ENCODE measurements around the gene SMARCD3. TPM values are rescaled to one million over a fixed set of nuclear protein-coding genes. Genes with fewer than 3 reads are reported as not detected.

Gene SMARCD3
- total and polyA plus RNA-seq, 2 of the 13 experiments (the other 11 are each of a cell fraction or from before 2014, with no cell fraction given): 0.20 to 0.62 TPM

DNA sequence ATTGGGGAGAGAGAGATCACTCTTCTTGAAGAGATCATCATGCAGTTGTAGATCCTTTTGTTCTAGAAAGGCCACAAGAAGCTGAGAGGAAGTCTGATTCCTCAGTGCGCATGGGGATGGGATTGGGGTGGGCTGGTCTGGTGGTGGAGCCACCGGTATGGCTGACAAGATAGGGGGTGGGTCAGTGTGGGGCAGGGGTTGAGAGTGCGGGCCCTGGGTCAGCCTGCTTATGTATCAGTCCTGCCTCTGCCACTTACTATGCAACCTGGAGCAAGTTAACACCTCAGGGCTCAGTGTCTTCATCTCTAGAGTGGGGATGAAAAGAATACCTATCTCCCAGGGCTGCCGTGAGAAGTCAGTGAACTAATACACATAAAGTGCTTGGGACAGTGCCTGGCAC, 8.0 kb downstream of the SMARCD3 start:
- no peak overlapping the region for H3K9ac ChIP-seq (ENCODE audit: insufficient read depth, low read depth, low read length)
- in situ Hi-C loops (cut with HindIII; ENCODE audit: extremely low pct_ligation_motif_present, low pct_unique_long_range_greater_than_20kb): no loop called here
- peaks cover 2% of the 10 kb centered on the region; the same call in 1 of the 2 replicates for H4K20me1 ChIP-seq (ENCODE audit: insufficient read depth, low read length)
- no peak for TF ChIP-seq MEIS2 (CRISPR knock-in tag; IDR thresholded peaks at IDR 0.05)
- no peak for TF ChIP-seq ZNF33B (CRISPR knock-in tag; IDR thresholded peaks at IDR 0.05)
- TF ChIP-seq ZNF788 (CRISPR knock-in tag; IDR thresholded peaks at IDR 0.05; ENCODE audit: borderline replicate concordance): no peak
- TF ChIP-seq, protein P1, sequence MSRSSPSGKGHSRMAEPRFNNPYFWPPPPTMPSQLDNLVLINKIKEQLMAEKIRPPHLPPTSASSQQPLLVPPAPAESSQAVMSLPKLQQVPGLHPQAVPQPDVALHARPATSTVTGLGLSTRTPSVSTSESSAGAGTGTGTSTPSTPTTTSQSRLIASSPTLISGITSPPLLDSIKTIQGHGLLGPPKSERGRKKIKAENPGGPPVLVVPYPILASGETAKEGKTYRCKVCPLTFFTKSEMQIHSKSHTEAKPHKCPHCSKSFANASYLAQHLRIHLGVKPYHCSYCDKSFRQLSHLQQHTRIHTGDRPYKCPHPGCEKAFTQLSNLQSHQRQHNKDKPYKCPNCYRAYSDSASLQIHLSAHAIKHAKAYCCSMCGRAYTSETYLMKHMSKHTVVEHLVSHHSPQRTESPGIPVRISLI (CRISPR knock-in tag; IDR thresholded peaks at IDR 0.05; ENCODE audit: borderline replicate concordance): no peak
- TF ChIP-seq LCORL (IDR thresholded peaks at IDR 0.05): no peak
- TF ChIP-seq LCORL (CRISPR knock-in tag; IDR thresholded peaks at IDR 0.05): no peak
- TF ChIP-seq ZNF768 (CRISPR knock-in tag; IDR thresholded peaks at IDR 0.05): no peak
- TF ChIP-seq ZNF883 (CRISPR knock-in tag; IDR thresholded peaks at IDR 0.05; ENCODE audit: not compliant biosample characterization): no peak
- TF ChIP-seq BCL6 (CRISPR knock-in tag; IDR thresholded peaks at IDR 0.05): no peak
- TF ChIP-seq, protein P2, sequence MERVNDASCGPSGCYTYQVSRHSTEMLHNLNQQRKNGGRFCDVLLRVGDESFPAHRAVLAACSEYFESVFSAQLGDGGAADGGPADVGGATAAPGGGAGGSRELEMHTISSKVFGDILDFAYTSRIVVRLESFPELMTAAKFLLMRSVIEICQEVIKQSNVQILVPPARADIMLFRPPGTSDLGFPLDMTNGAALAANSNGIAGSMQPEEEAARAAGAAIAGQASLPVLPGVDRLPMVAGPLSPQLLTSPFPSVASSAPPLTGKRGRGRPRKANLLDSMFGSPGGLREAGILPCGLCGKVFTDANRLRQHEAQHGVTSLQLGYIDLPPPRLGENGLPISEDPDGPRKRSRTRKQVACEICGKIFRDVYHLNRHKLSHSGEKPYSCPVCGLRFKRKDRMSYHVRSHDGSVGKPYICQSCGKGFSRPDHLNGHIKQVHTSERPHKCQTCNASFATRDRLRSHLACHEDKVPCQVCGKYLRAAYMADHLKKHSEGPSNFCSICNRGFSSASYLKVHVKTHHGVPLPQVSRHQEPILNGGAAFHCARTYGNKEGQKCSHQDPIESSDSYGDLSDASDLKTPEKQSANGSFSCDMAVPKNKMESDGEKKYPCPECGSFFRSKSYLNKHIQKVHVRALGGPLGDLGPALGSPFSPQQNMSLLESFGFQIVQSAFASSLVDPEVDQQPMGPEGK (CRISPR knock-in tag; IDR thresholded peaks at IDR 0.05): no peak
- TF ChIP-seq, protein P3, sequence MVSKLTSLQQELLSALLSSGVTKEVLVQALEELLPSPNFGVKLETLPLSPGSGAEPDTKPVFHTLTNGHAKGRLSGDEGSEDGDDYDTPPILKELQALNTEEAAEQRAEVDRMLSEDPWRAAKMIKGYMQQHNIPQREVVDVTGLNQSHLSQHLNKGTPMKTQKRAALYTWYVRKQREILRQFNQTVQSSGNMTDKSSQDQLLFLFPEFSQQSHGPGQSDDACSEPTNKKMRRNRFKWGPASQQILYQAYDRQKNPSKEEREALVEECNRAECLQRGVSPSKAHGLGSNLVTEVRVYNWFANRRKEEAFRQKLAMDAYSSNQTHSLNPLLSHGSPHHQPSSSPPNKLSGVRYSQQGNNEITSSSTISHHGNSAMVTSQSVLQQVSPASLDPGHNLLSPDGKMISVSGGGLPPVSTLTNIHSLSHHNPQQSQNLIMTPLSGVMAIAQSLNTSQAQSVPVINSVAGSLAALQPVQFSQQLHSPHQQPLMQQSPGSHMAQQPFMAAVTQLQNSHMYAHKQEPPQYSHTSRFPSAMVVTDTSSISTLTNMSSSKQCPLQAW (CRISPR knock-in tag; IDR thresholded peaks at IDR 0.05): no peak
- TF ChIP-seq, protein P4, sequence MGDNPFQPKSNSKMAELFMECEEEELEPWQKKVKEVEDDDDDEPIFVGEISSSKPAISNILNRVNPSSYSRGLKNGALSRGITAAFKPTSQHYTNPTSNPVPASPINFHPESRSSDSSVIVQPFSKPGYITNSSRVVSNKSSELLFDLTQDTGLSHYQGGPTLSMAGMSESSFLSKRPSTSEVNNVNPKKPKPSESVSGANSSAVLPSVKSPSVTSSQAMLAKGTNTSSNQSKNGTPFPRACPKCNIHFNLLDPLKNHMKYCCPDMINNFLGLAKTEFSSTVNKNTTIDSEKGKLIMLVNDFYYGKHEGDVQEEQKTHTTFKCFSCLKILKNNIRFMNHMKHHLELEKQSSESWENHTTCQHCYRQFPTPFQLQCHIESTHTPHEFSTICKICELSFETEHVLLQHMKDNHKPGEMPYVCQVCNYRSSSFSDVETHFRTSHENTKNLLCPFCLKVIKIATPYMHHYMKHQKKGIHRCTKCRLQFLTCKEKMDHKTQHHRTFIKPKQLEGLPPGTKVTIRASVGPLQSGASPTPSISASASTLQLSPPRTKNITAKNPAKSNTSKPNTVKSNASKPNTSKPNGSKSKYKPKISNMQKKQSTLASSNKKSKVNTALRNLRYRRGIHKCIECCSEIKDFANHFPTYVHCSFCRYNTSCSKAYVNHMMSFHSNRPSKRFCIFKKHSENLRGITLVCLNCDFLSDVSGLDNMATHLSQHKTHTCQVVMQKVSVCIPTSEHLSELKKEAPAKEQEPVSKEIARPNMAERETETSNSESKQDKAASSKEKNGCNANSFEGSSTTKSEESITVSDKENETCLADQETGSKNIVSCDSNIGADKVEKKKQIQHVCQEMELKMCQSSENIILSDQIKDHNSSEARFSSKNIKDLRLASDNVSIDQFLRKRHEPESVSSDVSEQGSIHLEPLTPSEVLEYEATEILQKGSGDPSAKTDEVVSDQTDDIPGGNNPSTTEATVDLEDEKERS (CRISPR knock-in tag; IDR thresholded peaks at IDR 0.05): no peak
- no peak for TF ChIP-seq KDM5B (CRISPR knock-in tag; IDR thresholded peaks at IDR 0.05; ENCODE audit: borderline replicate concordance)
- TF ChIP-seq BRCA1 (CRISPR knock-in tag; IDR thresholded peaks at IDR 0.05): no peak
- TF ChIP-seq, protein P5, sequence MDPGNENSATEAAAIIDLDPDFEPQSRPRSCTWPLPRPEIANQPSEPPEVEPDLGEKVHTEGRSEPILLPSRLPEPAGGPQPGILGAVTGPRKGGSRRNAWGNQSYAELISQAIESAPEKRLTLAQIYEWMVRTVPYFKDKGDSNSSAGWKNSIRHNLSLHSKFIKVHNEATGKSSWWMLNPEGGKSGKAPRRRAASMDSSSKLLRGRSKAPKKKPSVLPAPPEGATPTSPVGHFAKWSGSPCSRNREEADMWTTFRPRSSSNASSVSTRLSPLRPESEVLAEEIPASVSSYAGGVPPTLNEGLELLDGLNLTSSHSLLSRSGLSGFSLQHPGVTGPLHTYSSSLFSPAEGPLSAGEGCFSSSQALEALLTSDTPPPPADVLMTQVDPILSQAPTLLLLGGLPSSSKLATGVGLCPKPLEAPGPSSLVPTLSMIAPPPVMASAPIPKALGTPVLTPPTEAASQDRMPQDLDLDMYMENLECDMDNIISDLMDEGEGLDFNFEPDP (CRISPR knock-in tag; conservative IDR thresholded peaks at IDR 0.05): no peak
- no peak for TF ChIP-seq RFX1 (IDR thresholded peaks at IDR 0.05)

More for the DNA sequence above, 8.0 kb downstream of the SMARCD3 start:
- Histone ChIP-seq H3K36me3 (replicated peaks in 1 of 2; ENCODE audit: control insufficient read depth in 1 of 2, insufficient read depth in 2 of 2, low read length in 2 of 2) (peaks cover 4 to 20% of the 10 kb centered on the region in 2 experiments; a peak in 4 of 5 replicates), H3K27ac (ENCODE audit: extremely low read length, insufficient read depth, low read length) (no peak overlapping the region), H2AFZ (ENCODE audit: low read length) (no peak overlapping the region), H3K4me3 (replicated peaks in 1 of 3; ENCODE audit: insufficient read depth in 1 of 3, low read depth in 2 of 3, low read length in 3 of 3) (no peak overlapping the region), H3K4me2 (ENCODE audit: low read depth, low read length) (no peak overlapping the region), H3K79me2 (ENCODE audit: insufficient read depth, low read length) (no peaks in the 10 kb centered on the region), H3K4me1 (ENCODE audit: insufficient read depth, low read length) (peaks cover 41% of the 10 kb centered on the region), H3K27me3 (ENCODE audit: control insufficient read depth in 1 of 2, insufficient read depth in 2 of 2, low read length in 2 of 2) (peaks cover 0 to 8% of the 10 kb centered on the region in 2 experiments; a peak in 3 of 5 replicates), H3K9me3 (ENCODE audit: low read length) (no peaks in the 10 kb centered on the region)
- 77% methylated on average over 4 of the region's 4 CpGs for WGBS (ENCODE audit: low lambda C conversion rate)
- intact Hi-C loops (cut with micrococcal nuclease; ENCODE audit: unreplicated experiment): loop anchor here (10.0 kb wide), 1 partner anchor 156 kb away; the partner anchor contains the start of genes AGAP3, FASTK and TMUB1
- BruUV-seq (replicated peaks): no TSS peak
- ChIA-PET CTCF (ENCODE audit: low intra/inter-chr PET ratio, low total read pairs) (no interaction called here), POLR2A (no interaction called here)
- DNase-seq (ENCODE audit: low spot score) (no peak), ATAC-seq (no peak), FAIRE-seq (no peak)

All from HepG2 (cell line).